HepG2 (cell line): Measurements from ENCODE around the gene CHRNB4. TPM values are rescaled to one million over a fixed set of nuclear protein-coding genes. Genes with fewer than 3 reads are reported as not detected.

Source experiments
- ATAC-seq: fragments of 200-7000 bp; cut with Tn5 transposase; 3 replicates; pipeline ENCODE4 v1.9.1; 2020; ENCODE audit warnings: mild to moderate bottlenecking, moderate library complexity
- Bru-seq: library from RNA; stranded (reverse); fragments of 400-500 nt; gene quantifications from one replicate; lab custom pipeline; 2021; lab: Mats Ljungman, UMichigan
- BruChase-seq, 2 experiments: library from RNA; stranded (reverse); fragments of 400-500 nt; gene quantifications; one replicate each; lab custom pipeline; 2021; lab: Mats Ljungman, UMichigan
- BruUV-seq: library from RNA; stranded (reverse); fragments of 400-500 nt; replicated peaks from 2 replicates; lab custom pipeline; 2021; lab: Mats Ljungman, UMichigan
- CTCF ChIA-PET: fragments of 300-600 bp; formaldehyde crosslinking; extraction: SDS; loops from one replicate; lab custom pipeline; 2021; ENCODE audit warnings: low total read pairs, inconsistent platforms, low intra/inter-chr PET ratio; lab: Yijun Ruan, JAX
- POLR2A ChIA-PET: fragments of 350-600 bp; sonication (Branson Sonifier 250); formaldehyde crosslinking; loops from one replicate; lab custom pipeline; 2020; ENCODE audit warnings: antibody characterized with exemption, inconsistent platforms; lab: Yijun Ruan, JAX
- DNase-seq: peaks from one replicate; pipeline ENCODE4 v3.0.0-alpha.2; 2015; ENCODE audit warnings: low spot score
- FAIRE-seq: peaks from 3 replicates; lab custom pipeline; 2011; peaks lifted over from hg19 to GRCh38; lab: Jason Lieb, UNC
- H2AFZ ChIP-seq: one replicate; pipeline ENCODE4 v1.6.1; 2011; ENCODE audit warnings: low read length, inconsistent platforms
- H3K27ac ChIP-seq: fragments of 300-600 bp; 3 replicates; pipeline ENCODE4 v1.8.0; 2011; ENCODE audit warnings: mixed run types, mild to moderate bottlenecking, mixed read lengths, low read length, inconsistent platforms; ENCODE audit not compliant: insufficient read depth; ENCODE audit errors: extremely low read length
- H3K27me3 ChIP-seq, 2 experiments: fragments of 200-600 bp in 1 of 2; 2 replicates in 1 of 2; 3 replicates in 1 of 2; pipeline versions ENCODE4 v1.6.0 to v1.8.0; 2011; ENCODE audit warnings: low read length in 2 of 2, mild to moderate bottlenecking in 2 of 2, moderate library complexity in 2 of 2, inconsistent platforms in 1 of 2; ENCODE audit not compliant: insufficient read depth in 2 of 2, control insufficient read depth in 1 of 2
- H3K36me3 ChIP-seq, 2 experiments: fragments of 200-600 bp in 1 of 2; replicated peaks in 1 of 2; 2 replicates in 1 of 2; 3 replicates in 1 of 2; pipeline versions ENCODE4 v1.5.1 to v1.8.0; 2011; ENCODE audit warnings: low read length in 2 of 2, inconsistent platforms in 1 of 2; ENCODE audit not compliant: insufficient read depth in 2 of 2, control insufficient read depth in 1 of 2
- H3K4me1 ChIP-seq: 2 replicates; pipeline ENCODE4 v1.5.1; 2012; ENCODE audit warnings: low read length, inconsistent platforms; ENCODE audit not compliant: insufficient read depth
- H3K4me2 ChIP-seq: 2 replicates; pipeline ENCODE4 v1.6.0; 2011; ENCODE audit warnings: low read depth, low read length, inconsistent platforms
- H3K4me3 ChIP-seq, 3 experiments: fragments of 200-600 bp in 1 of 3; sonication (generic), shearing (Covaris generic) in 1 of 3; replicated peaks in 1 of 3; 2 replicates each; pipeline ENCODE4 v1.5.1; 2011 to 2016; ENCODE audit warnings: low read length in 3 of 3, inconsistent platforms in 2 of 3, low read depth in 2 of 3, mild to moderate bottlenecking in 2 of 3, control low read depth in 1 of 3, mixed read lengths in 1 of 3; ENCODE audit not compliant: insufficient read depth in 1 of 3
- H3K79me2 ChIP-seq: one replicate; pipeline ENCODE4 v1.6.1; 2011; ENCODE audit warnings: low read length, inconsistent platforms; ENCODE audit not compliant: insufficient read depth
- H3K9ac ChIP-seq: 2 replicates; pipeline ENCODE4 v1.6.0; 2011; ENCODE audit warnings: mild to moderate bottlenecking, low read depth, low read length, inconsistent platforms; ENCODE audit not compliant: insufficient read depth
- H3K9me3 ChIP-seq: 2 replicates; pipeline ENCODE4 v1.5.1; 2012; ENCODE audit warnings: mild to moderate bottlenecking, low read length
- H4K20me1 ChIP-seq: 2 replicates; pipeline ENCODE4 v1.6.0; 2011; ENCODE audit warnings: inconsistent platforms, mild to moderate bottlenecking, low read length, moderate library complexity; ENCODE audit not compliant: insufficient read depth
- MAZ ChIP-seq, 2 experiments: sonication (generic) in 1 of 2; formaldehyde crosslinking in 1 of 2; IDR thresholded peaks; 2 replicates each; pipeline versions ENCODE4 v1.5.0 to v1.6.1; 2012 to 2020; ENCODE audit warnings: low read depth in 2 of 2, mild to moderate bottlenecking in 2 of 2, borderline replicate concordance in 1 of 2, improper control_type of control experiment in 1 of 2, low read length in 1 of 2, missing genetic modification reagents in 1 of 2, moderate library complexity in 1 of 2
- NR2C2 ChIP-seq: sonication (generic); formaldehyde crosslinking; IDR thresholded peaks from 2 replicates; pipeline ENCODE4 v1.4.0; 2020; ENCODE audit warnings: missing genetic modification reagents, mild to moderate bottlenecking, moderate library complexity, borderline replicate concordance
- SMYD3 ChIP-seq: sonication (generic); formaldehyde crosslinking; IDR thresholded peaks from 2 replicates; pipeline ENCODE4 v1.8.1; 2023; ENCODE audit warnings: mild to moderate bottlenecking, missing genetic modification reagents
- SNRNP70 ChIP-seq: fragments of 200-400 bp; formaldehyde crosslinking; IDR thresholded peaks from 2 replicates; pipeline ENCODE4 v1.6.1; 2017; ENCODE audit warnings: mild to moderate bottlenecking, low read depth, low read length, moderate library complexity
- SOX13 ChIP-seq, 3 experiments: fragments of 450-650 bp in 1 of 3; sonication (generic) in 1 of 3; formaldehyde crosslinking in 1 of 3; IDR thresholded peaks in 2 of 3; conservative IDR thresholded peaks in 1 of 3; 2 replicates each; pipeline versions ENCODE4 v1.5.0 to v1.6.1; 2016 to 2020; ENCODE audit warnings: antibody characterized with exemption in 1 of 3, mild to moderate bottlenecking in 1 of 3, missing compliant biosample characterization in 1 of 3, missing genetic modification reagents in 1 of 3, moderate library complexity in 1 of 3
- SOX6 ChIP-seq, 2 experiments: fragments of 450-650 bp in 1 of 2; sonication (generic) in 1 of 2; formaldehyde crosslinking in 1 of 2; IDR thresholded peaks; 2 replicates each; pipeline versions ENCODE4 v1.4.0 to v1.6.1; 2017 to 2020; ENCODE audit warnings: antibody characterized with exemption in 1 of 2, mild to moderate bottlenecking in 1 of 2, missing genetic modification reagents in 1 of 2
- ZBTB26 ChIP-seq: IDR thresholded peaks from 2 replicates; pipeline ENCODE4 v1.6.1; 2016; ENCODE audit warnings: missing compliant biosample characterization, missing genetic modification reagents, borderline replicate concordance
- ZBTB4 ChIP-seq: sonication (generic); formaldehyde crosslinking; IDR thresholded peaks from 2 replicates; pipeline ENCODE4 v1.4.0; 2020; ENCODE audit warnings: missing genetic modification reagents, mild to moderate bottlenecking, borderline replicate concordance
- ZFP82 ChIP-seq: sonication (generic); formaldehyde crosslinking; IDR thresholded peaks from 2 replicates; pipeline ENCODE4 v1.5.1; 2020; ENCODE audit warnings: mild to moderate bottlenecking, missing genetic modification reagents, borderline replicate concordance
- ZFY ChIP-seq: sonication (generic); formaldehyde crosslinking; IDR thresholded peaks from 2 replicates; pipeline ENCODE4 v1.4.0; 2020; ENCODE audit warnings: missing genetic modification reagents
- ZKSCAN8 ChIP-seq: IDR thresholded peaks from 2 replicates; pipeline ENCODE4 v1.6.1; 2016; ENCODE audit warnings: borderline replicate concordance, missing genetic modification reagents, missing compliant biosample characterization
- ZNF256 ChIP-seq: sonication (generic); formaldehyde crosslinking; conservative IDR thresholded peaks from 2 replicates; pipeline ENCODE4 v1.4.0; 2020; ENCODE audit warnings: missing genetic modification reagents
- ZSCAN31 ChIP-seq: sonication (generic); formaldehyde crosslinking; IDR thresholded peaks from 2 replicates; pipeline ENCODE4 v1.5.0; 2020; ENCODE audit warnings: low read depth, mild to moderate bottlenecking, missing genetic modification reagents
- WGBS: methylation state at CpG from one replicate; pipeline ENCODE4 v1.1.6; 2017; ENCODE audit warnings: low lambda C conversion rate; 5-methylcytosine and 5-hydroxymethylcytosine counted together
- in situ Hi-C: cut with HindIII; loops from 2 replicates; pipeline ENCODE4 v1.10.0; 2017; ENCODE audit warnings: low pct_unique_long_range_greater_than_20kb; ENCODE audit not compliant: extremely low pct_ligation_motif_present
- intact Hi-C: fragments of 100-400 bp; cut with micrococcal nuclease; formaldehyde crosslinking; loops from one replicate; pipeline ENCODE4 v1.10.0; 2022; ENCODE audit not compliant: unreplicated experiment
- long read RNA-seq, 2 experiments: library from RNA in 1 of 2; library from polyadenylated mRNA in 1 of 2; stranded (forward) in 1 of 2; unstranded in 1 of 2; transcript quantifications; one replicate each; pipeline ENCODE4 v2.0.0, GENCODE V29; 2019 to 2022
- polyA minus RNA-seq, 3 experiments: library from RNA; depleted of rRNA, polyadenylated mRNA; stranded (reverse); fragments of >200 nt; gene quantifications; 2 replicates each; pipeline ENCODE4 v1.2.3, GENCODE V29; 2011; ENCODE audit warnings: low replicate concordance in 1 of 3
- polyA plus RNA-seq, 8 experiments: library from polyadenylated mRNA; depleted of rRNA in 3 of 8; stranded (reverse) in 7 of 8; unstranded in 1 of 8; fragments of >200 nt; fragmentation: Illumina TruSeq in 4 of 8; extraction: Trizol in 4 of 8; gene quantifications; 2 replicates each; pipeline versions ENCODE4 v1.2.1 to v1.2.3, GENCODE V29; 2011 to 2016; ENCODE audit warnings: low read depth in 4 of 8, missing spikeins in 1 of 8, mixed read lengths in 1 of 8; ENCODE audit not compliant: insufficient read depth in 1 of 8
- total RNA-seq, 5 experiments: library from RNA; depleted of rRNA; stranded (reverse); fragments of >200 nt; fragmentation: Illumina TruSeq; extraction: Trizol; gene quantifications; 2 replicates each; pipeline ENCODE4 v1.2.3, GENCODE V29; 2016; ENCODE audit warnings: low read depth in 1 of 5

Gene CHRNB4
- total RNA-seq (2016; rRNA removed; fragmentation: Illumina TruSeq; extraction: Trizol) (not detected in 2 replicates), polyA plus RNA-seq (2011; rRNA removed) (not detected in 2 replicates), polyA minus RNA-seq (2011; rRNA and poly(A)+ RNA removed; ENCODE audit: low replicate concordance) (0.05 and 0.98 TPM in 2 replicates), Bru-seq, nascent RNA (not detected), BruChase-seq, experiment 1, labeled RNA remaining after a 6-hour chase (not detected), BruChase-seq, experiment 2, labeled RNA remaining after a 2-hour chase (not detected)
- total RNA-seq (2016; cell fraction: cytosol; rRNA removed; fragmentation: Illumina TruSeq; extraction: Trizol; ENCODE audit: low read depth), result not detected in 2 replicates
- not detected in 2 replicates for total RNA-seq (2016; cell fraction: insoluble cytoplasmic fraction; rRNA removed; fragmentation: Illumina TruSeq; extraction: Trizol)
- total RNA-seq (2016; cell fraction: membrane; rRNA removed; fragmentation: Illumina TruSeq; extraction: Trizol), result not detected in 2 replicates
- total RNA-seq (2016; cell fraction: nucleus; rRNA removed; fragmentation: Illumina TruSeq; extraction: Trizol), result not detected in 2 replicates
- polyA plus RNA-seq (2011; cell fraction: cytosol; rRNA removed), result not detected in 2 replicates
- 0.03 TPM in 1 of 2 replicates, not detected in the other for polyA plus RNA-seq (2011; cell fraction: nucleus; rRNA removed)
- not detected in 2 replicates for polyA plus RNA-seq (2012)
- polyA plus RNA-seq (2016; cell fraction: cytosol; fragmentation: Illumina TruSeq; extraction: Trizol; ENCODE audit: low read depth), result not detected in 2 replicates
- not detected in 2 replicates for polyA plus RNA-seq (2016; cell fraction: insoluble cytoplasmic fraction; fragmentation: Illumina TruSeq; extraction: Trizol; ENCODE audit: low read depth)
- not detected in 2 replicates for polyA plus RNA-seq (2016; cell fraction: membrane; fragmentation: Illumina TruSeq; extraction: Trizol; ENCODE audit: low read depth)
- not detected in 2 replicates for polyA plus RNA-seq (2016; cell fraction: nucleus; fragmentation: Illumina TruSeq; extraction: Trizol; ENCODE audit: insufficient read depth, low read depth)
- not detected in 2 replicates for polyA minus RNA-seq (2011; cell fraction: cytosol; rRNA and poly(A)+ RNA removed)
- not detected in 2 replicates for polyA minus RNA-seq (2011; cell fraction: nucleus; rRNA and poly(A)+ RNA removed)
- long read RNA-seq, experiment 1, result 0 reads
- long read RNA-seq, experiment 2, result 0 reads

GRCh38 chr15:78641102-78641748 lies at the start of gene CHRNB4:
CHRNB4 (minus strand) TSS chr15:78641210; CDS start chr15:78641133, 77 bp downstream.
- ChIA-PET POLR2A (no interaction called here), CTCF (no interaction called here)
- no peaks in the 10 kb centered on the region; a peak in 2 of 5 replicates for H3K27me3 ChIP-seq
- FAIRE-seq (no peak), DNase-seq (no peak), ATAC-seq (no peak)
- H3K79me2 ChIP-seq, result no peaks in the 10 kb centered on the region
- no peaks in the 10 kb centered on the region for H3K36me3 ChIP-seq
- no peaks in the 10 kb centered on the region for H3K9me3 ChIP-seq
- H2AFZ ChIP-seq, result no peak within 1 kb of the TSS
- no peak within 1 kb of the TSS for H3K4me2 ChIP-seq
- 0 out of 2 replicates have a peak, but pooled peaks cover 2% of the 10 kb centered on the region for H4K20me1 ChIP-seq
- 62% methylated on average over 19 of the region's 47 CpGs for WGBS
- no TSS peak for BruUV-seq
- H3K27ac ChIP-seq, result no peak within 1 kb of the TSS
- intact Hi-C loops (no loop called here), in situ Hi-C loops (no loop called here)
- no peak within 1 kb of the TSS for H3K9ac ChIP-seq
- no peak within 1 kb of the TSS for H3K4me3 ChIP-seq
- H3K4me1 ChIP-seq, result no peaks in the 10 kb centered on the region
- TF ChIP-seq ZSCAN31 (CRISPR knock-in tag), result no peak
- TF ChIP-seq SOX6 (IDR thresholded peaks at IDR 0.05), result no peak
- TF ChIP-seq SOX6 (CRISPR knock-in tag; IDR thresholded peaks at IDR 0.05), result no peak
- no peak for TF ChIP-seq SMYD3 (CRISPR knock-in tag)
- no peak for TF ChIP-seq ZBTB26 (CRISPR knock-in tag)
- no peak for TF ChIP-seq SOX13 (IDR thresholded peaks at IDR 0.05)
- no peak for TF ChIP-seq SOX13 (CRISPR knock-in tag; conservative IDR thresholded peaks at IDR 0.05 in 1 of 2, IDR thresholded peaks at IDR 0.05 in 1 of 2)
- TF ChIP-seq ZBTB4 (CRISPR knock-in tag), result no peak
- no peak for TF ChIP-seq ZFP82 (CRISPR knock-in tag)
- TF ChIP-seq MAZ (IDR thresholded peaks at IDR 0.05; ENCODE audit: borderline replicate concordance, low read depth, low read length), result no peak
- TF ChIP-seq MAZ (CRISPR knock-in tag; IDR thresholded peaks at IDR 0.05; ENCODE audit: low read depth), result no peak
- no peak for TF ChIP-seq ZNF256 (CRISPR knock-in tag)
- no peak for TF ChIP-seq SNRNP70
- no peak for TF ChIP-seq NR2C2 (CRISPR knock-in tag)
- TF ChIP-seq ZFY (CRISPR knock-in tag), result no peak
- TF ChIP-seq ZKSCAN8 (CRISPR knock-in tag), result no peak
